Duodenal mucosa (tissue), 2 donors: Measurements from ENCODE around the gene RPL26.
"Not testable (repeated sequence)": the region's sequence is repeated elsewhere in the genome, so short reads cannot be mapped to it uniquely, and the experiment has no call there.

Source experiments
- H3K27ac ChIP-seq: one replicate; pipeline ENCODE4 v1.7.0; 2013; ENCODE audit warnings: low read depth, low read length
- H3K27me3 ChIP-seq, 2 donors: one replicate each; pipeline ENCODE4 v1.7.0; 2013; ENCODE audit warnings: low read length in 2 of 2, control low read depth in 1 of 2; ENCODE audit not compliant: insufficient read depth in 2 of 2, control insufficient read depth in 1 of 2
- H3K36me3 ChIP-seq, 2 donors: one replicate each; pipeline ENCODE4 v1.7.0; 2013; ENCODE audit warnings: low read length in 2 of 2, control low read depth in 1 of 2; ENCODE audit not compliant: insufficient read depth in 2 of 2, control insufficient read depth in 1 of 2
- H3K4me1 ChIP-seq, 2 donors: one replicate each; pipeline ENCODE4 v1.7.0; 2013; ENCODE audit warnings: low read length in 2 of 2, control low read depth in 1 of 2; ENCODE audit not compliant: insufficient read depth in 2 of 2, control insufficient read depth in 1 of 2
- H3K4me3 ChIP-seq, 2 donors: one replicate each; pipeline ENCODE4 v1.7.0; 2013; ENCODE audit warnings: low read length in 2 of 2, low read depth in 1 of 2
- H3K9ac ChIP-seq, 2 donors: one replicate each; pipeline ENCODE4 v1.7.0; 2013; ENCODE audit warnings: low read length in 2 of 2, low read depth in 1 of 2
- H3K9me3 ChIP-seq, 2 donors: one replicate each; pipeline ENCODE4 v1.7.0; 2013; ENCODE audit warnings: low read length in 2 of 2, control low read depth in 1 of 2; ENCODE audit not compliant: control insufficient read depth in 1 of 2

Gene RPL26

DNA sequence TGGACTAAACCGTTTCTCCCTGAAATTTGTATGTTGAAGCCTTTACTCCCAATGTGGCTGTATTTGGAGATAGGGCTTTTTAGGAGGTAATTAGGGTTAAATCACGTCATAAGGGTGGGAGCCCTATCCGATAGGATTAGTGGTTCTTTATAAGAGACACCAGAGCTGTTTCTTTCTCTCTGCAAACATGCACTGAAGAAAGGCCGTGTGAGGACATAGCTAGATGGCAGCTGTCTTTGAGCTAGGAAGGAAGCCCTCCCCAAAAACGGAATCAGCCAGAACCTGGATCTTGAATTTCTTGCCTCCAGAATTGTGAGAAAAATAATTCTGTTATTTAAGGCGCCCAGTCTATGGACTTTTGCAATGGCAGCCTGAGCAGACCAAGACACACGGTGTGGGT is 29.3 kb downstream of the RPL26 start:
- Histone ChIP-seq H3K27ac (no peak overlapping the region), H3K9me3 (no peaks in the 10 kb centered on the region), H3K4me3 (no peak overlapping the region), H3K4me1 (no peaks in the 10 kb centered on the region), H3K36me3 (no peaks in the 10 kb centered on the region), H3K27me3 (no peaks in the 10 kb centered on the region), H3K9ac (no peak overlapping the region)

DNA sequence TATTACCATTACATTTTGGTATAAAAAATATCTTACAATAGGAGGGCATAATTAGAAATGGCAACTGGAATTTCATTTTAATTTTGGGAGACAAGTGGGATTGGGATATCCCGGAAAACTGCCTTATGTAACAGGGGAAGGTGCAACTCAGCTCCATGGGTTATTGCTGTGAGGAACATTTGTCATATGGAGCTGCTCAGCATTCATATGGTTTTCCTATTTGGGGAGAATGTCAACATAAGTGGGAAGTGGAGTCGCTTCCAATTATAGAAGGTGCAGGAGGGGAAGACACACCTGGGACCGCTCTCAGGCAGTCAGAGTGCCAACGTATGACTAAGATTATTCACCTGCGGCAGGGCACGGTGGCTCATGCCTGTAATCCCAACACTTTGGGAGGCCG is 32.7 kb downstream of the RPL26 start:
- Histone ChIP-seq H3K9ac (no peak overlapping the region), H3K27me3 (peaks cover 5 to 10% of the 10 kb centered on the region in 2 donors), H3K9me3 (no peaks in the 10 kb centered on the region), H3K4me1 (no peaks in the 10 kb centered on the region), H3K36me3 (no peaks in the 10 kb centered on the region), H3K27ac (no peak overlapping the region), H3K4me3 (no peak overlapping the region)

DNA sequence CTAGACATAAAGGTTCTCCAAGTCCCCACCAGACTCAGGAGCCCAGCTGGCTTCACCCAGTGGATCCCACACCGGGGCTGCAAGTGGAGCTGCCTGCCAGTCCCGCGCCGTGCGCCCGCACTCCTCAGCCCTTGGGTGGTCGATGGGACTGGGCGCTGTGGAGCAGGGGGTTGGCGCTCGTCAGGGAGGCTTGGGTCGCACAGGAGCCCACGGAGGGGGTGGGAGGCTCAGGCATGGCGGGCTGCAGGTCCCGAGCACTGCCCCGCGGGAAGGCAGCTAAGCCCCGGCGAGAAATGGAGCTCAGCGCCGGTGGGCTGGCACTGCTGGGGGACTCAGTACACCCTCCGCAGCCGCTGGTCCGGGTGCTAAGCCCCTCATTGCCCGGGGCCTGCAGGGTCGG is 36.0 kb downstream of the RPL26 start:
- H3K9me3 ChIP-seq, H3K27me3 ChIP-seq, H3K36me3 ChIP-seq, H3K4me1 ChIP-seq, H3K9ac ChIP-seq, H3K27ac ChIP-seq, H3K4me3 ChIP-seq: not testable (repeated sequence)

DNA sequence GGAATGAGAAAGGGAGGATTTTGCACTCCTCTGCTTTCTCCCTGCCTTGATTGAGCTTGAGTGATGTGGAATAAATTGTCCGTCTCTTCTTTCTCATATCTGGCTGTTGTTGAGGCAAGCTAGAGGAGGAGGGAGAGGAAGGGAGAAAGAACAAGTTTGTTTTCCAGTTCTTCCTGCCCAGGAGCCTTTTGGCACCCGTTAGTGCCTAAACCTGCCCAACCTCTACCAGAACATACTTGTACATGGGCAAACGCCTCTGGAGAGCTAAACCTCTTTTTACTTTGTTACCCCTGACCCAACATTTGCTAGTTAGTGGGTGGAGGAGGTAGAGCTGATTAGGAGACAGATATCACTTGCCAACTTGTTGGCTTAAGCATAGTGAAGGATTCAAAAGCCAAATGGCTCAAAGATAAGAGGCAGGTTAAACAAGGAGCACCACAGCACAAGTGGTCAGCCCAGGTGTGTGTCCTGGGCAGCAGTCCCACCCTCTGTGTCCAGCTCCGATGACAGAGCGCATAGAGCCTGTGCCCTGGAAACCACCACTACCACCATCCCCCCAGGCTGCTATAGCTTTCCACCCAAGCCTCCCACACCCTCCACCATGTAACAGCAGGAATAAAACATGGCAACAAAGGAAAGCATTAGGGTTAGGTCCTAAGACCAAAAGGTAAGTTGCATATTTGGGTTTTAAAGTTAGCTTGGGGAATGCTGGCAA is 36.9 kb downstream of the RPL26 start:
- no peak overlapping the region for H3K4me3 ChIP-seq
- peaks cover 10% of the 10 kb centered on the region in 2 donors for H3K27me3 ChIP-seq

DNA sequence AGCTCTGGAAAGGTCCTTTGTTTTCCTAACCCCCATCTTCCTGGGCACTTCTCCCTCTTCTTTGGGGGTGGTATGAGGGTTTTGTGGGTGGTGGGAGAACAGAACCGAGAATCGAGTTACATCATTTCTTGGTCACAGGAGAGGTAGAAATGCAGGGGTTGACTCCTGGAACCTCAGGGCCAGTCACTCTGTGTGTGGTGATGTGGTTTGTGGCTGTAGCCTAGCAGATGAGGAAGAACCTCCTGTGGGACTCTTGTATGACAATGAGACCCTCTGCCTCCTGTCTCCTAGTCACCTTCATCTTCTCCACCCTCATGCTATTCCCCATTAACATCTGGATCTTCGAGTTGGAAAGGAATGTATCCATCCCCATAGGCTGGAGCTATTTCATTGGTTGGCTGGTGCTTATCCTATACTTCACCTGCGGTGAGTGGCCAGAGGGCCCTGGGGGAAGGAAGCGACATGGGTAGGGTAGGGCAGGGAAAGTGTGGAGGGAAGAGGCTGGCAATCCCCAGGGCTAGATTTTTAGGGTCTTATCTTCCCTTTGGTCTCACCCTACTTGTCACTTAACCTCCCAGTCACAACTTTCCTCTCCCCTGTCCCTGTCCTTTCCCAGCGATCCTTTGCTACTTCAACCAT is 37.8 kb downstream of the RPL26 start:
- no peak overlapping the region for H3K27ac ChIP-seq
- H3K9ac ChIP-seq: no peak overlapping the region
- H3K36me3 ChIP-seq: no peaks in the 10 kb centered on the region
- H3K4me1 ChIP-seq: no peaks in the 10 kb centered on the region
- H3K9me3 ChIP-seq: no peaks in the 10 kb centered on the region
- no peak overlapping the region for H3K4me3 ChIP-seq
- H3K27me3 ChIP-seq: peaks cover 10% of the 10 kb centered on the region in 2 donors

More for the DNA sequence above, 36.9 kb downstream of the RPL26 start:
- Histone ChIP-seq H3K9me3 (no peaks in the 10 kb centered on the region), H3K9ac (no peak overlapping the region), H3K27ac (no peak overlapping the region), H3K4me1 (no peaks in the 10 kb centered on the region), H3K36me3 (no peaks in the 10 kb centered on the region)

DNA sequence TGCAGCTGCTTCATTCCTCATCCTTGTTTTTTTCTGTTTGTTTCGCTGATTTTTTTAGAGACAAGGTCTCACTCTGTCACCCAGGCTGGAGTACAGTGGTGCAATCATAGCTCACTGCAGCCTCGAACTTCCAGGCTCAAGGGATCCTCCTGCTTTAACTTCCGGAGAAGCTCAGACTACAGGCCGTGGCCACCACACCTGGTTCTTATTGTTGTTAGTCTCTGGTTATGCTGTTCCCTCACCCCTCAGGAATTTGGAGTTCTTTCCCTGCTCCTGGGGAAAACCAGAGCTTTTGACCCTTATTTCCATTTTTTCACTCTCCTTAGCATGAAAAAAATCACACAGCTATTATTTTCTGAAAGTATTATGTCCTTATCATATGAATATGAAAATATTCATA is 41.5 kb downstream of the RPL26 start:
- Histone ChIP-seq H3K36me3 (no peaks in the 10 kb centered on the region), H3K4me3 (no peak overlapping the region), H3K9me3 (no peaks in the 10 kb centered on the region), H3K4me1 (no peaks in the 10 kb centered on the region), H3K9ac (no peak overlapping the region), H3K27ac (no peak overlapping the region), H3K27me3 (peaks cover 8 to 9% of the 10 kb centered on the region in 2 donors)

DNA sequence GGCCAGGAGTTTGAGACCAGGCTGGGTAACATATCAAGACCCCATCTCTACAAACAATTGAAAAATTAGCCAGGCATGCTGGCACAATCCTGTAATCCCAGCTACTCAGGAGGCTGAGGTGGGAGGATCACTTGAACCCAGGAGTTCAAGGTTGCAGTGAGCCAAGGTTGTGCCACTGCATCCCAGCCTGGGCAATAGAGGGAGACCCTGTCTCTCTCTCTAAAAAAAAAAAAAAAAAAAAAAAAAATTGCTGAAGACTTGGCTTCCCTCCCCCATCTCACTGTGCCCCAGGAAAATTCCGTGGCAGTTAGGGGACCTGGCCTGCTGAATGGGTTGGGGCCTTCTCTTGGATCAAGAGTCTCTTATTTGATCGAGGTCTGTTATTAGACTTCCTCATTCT is 43.5 kb downstream of the RPL26 start, which contains the start of gene ODF4:
TSS of gene ODF4 (plus strand) at position 301 of the 400 bp plus-strand sequence. CDS start 212 bp downstream, outside the sequence.
- no peaks in the 10 kb centered on the region for H3K9me3 ChIP-seq
- no peak within 1 kb of the TSS for H3K9ac ChIP-seq
- no peak within 1 kb of the TSS for H3K4me3 ChIP-seq

DNA sequence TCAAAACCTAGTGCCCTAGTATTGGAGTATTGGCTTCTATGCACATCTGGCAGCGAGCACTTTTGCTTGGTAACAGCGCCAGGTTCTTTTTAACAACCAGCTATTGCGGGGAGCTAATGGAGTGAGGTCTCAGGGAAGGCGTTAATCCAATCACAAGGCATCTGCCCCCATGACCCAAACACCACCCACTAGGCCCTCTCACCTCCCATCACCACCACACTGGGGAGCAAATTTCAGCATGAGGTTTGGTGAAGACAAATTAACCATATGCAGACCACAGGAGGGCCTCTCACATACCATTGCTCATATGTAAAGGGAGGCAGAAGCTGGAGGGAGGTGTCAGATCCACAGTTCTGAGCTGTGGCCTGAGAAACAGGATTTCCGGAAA is 44.2 kb downstream of the RPL26 start:
- H3K9me3 ChIP-seq: no peaks in the 10 kb centered on the region
- H3K36me3 ChIP-seq: no peaks in the 10 kb centered on the region
- no peaks in the 10 kb centered on the region for H3K27me3 ChIP-seq
- H3K4me3 ChIP-seq: no peak overlapping the region
- H3K27ac ChIP-seq: no peak overlapping the region
- H3K4me1 ChIP-seq: no peaks in the 10 kb centered on the region
- H3K9ac ChIP-seq: no peak overlapping the region

More for the DNA sequence above, 43.5 kb downstream of the RPL26 start, which contains the start of gene ODF4:
- H3K27ac ChIP-seq: no peak within 1 kb of the TSS
- no peaks in the 10 kb centered on the region for H3K4me1 ChIP-seq
- no peaks in the 10 kb centered on the region for H3K27me3 ChIP-seq
- no peaks in the 10 kb centered on the region for H3K36me3 ChIP-seq

DNA sequence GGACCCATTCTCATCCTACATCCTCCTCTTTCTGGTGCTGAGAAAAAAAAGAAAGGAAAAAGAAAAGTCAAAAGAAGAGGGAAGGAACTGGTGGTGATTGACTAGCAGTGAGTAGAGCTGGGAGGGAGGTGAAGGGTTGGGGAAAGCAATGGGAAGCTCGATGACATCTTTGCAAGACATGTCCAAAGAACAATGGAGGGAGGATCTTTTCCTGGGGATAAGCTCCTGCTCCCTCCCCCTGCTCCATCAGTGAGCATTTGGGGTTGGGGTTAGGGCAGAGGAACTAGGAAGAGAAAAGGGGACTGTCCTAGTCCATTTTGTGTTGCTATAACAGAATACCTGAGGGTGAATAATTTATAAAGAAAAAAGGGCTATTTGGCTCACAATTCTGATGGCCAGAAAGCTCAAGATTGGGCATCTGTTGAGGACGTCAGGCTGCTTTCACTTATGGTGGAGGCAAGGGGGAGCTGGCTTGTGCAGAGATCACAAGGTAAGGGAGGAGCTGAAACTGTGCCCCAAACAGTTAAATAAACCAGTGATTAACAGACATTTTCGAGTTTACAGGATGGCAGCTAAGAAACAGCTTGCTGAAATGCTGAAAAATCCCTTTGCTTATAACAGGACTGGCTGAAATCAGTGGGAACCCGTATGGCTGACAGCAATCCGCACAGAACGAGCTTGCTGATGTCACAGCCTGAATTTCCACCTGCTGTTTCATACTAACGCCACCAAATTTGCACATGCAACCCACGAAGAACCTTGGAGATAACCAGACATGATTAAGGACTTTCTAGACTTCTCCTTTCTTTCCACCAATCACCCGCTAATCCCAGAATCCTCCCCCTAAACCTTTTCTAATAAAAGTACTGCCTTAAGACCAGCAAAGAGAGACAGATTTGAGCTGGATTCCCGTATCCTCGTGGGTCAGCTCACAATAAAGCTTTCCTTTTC is 44.9 kb downstream of the RPL26 start:
- Histone ChIP-seq H3K27ac (no peak overlapping the region), H3K9ac (no peak overlapping the region), H3K9me3 (no peaks in the 10 kb centered on the region), H3K27me3 (no peaks in the 10 kb centered on the region), H3K36me3 (no peaks in the 10 kb centered on the region), H3K4me3 (no peak overlapping the region), H3K4me1 (no peaks in the 10 kb centered on the region)

DNA sequence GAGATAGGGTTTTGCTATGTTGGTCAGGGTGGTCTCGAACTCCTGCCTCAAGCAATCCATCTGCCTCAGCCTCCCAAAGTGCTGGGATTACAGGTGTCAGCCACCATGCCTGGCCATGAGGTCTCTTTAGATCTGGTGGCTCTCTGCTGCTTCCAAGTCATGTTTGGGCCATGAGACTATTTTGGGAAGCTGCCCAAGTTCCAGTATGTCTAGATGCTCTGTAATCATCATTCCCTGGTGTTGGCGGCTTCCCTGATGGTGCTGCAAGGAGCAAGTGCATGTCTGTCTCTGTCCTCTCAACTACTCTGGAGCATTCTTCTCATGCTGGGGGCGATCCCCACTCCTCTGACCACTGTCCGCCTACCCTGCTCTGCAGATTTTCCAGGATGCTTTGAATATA is 49.7 kb downstream of the RPL26 start:
- Histone ChIP-seq H3K4me3 (no peak overlapping the region), H3K9me3 (no peaks in the 10 kb centered on the region), H3K4me1 (no peaks in the 10 kb centered on the region), H3K27ac (no peak overlapping the region), H3K36me3 (no peaks in the 10 kb centered on the region), H3K9ac (no peak overlapping the region), H3K27me3 (no peaks in the 10 kb centered on the region)
